OCI-LY7 (cell line): ENCODE results near the gene DCST2.

ENCODE experiments used
- CTCF ChIP-seq: fragments of 200-600 bp; sonication (generic); conservative IDR thresholded peaks from 2 replicates; pipeline ENCODE4 v1.5.1; 2014; ENCODE audit warnings: mild to moderate bottlenecking, antibody characterized with exemption, low read length, moderate library complexity, mixed read lengths
- EZH2phosphoT487 ChIP-seq: fragments of 200-600 bp; sonication (generic); IDR thresholded peaks from 2 replicates; pipeline ENCODE4 v1.6.1; 2018; ENCODE audit warnings: low read depth, borderline replicate concordance, mild to moderate bottlenecking, mixed run types, antibody characterized with exemption, low read length, moderate library complexity, mixed read lengths

- TF ChIP-seq CTCF, result no peak
- no peak for TF ChIP-seq EZH2phosphoT487
Observed at GRCh38 chr1:155063550-155064110, 30.0 kb upstream of the DCST2 start, which contains the start of gene EFNA4.
